Neural cell (in vitro differentiated cells): ENCODE data around the gene MIGA2. TPM values are rescaled to one million over a fixed set of nuclear protein-coding genes. Genes with fewer than 3 reads are reported as not detected.

Experiments used
- H2AFZ ChIP-seq: fragments of 200-600, 300-800 bp; sonication (generic), shearing (Covaris generic); 2 replicates; pipeline ENCODE4 v1.6.0; 2014; ENCODE audit warnings: low read depth, mild to moderate bottlenecking, antibody characterized with exemption, low read length, moderate library complexity
- H3F3A ChIP-seq: fragments of 200-600 bp; shearing (Covaris generic); 2 replicates; pipeline ENCODE4 v1.6.1; 2016; ENCODE audit warnings: mild to moderate bottlenecking, moderate library complexity, mixed read lengths, antibody characterized with exemption, low read length; ENCODE audit not compliant: insufficient read depth, poor library complexity, severe bottlenecking
- H3K27ac ChIP-seq: fragments of 200-600, 300-800 bp; sonication (generic), shearing (Covaris generic); 2 replicates; pipeline ENCODE4 v1.5.1; 2014; ENCODE audit warnings: mild to moderate bottlenecking, low read length, moderate library complexity
- H3K27me3 ChIP-seq: fragments of 300-800, 200-600 bp; sonication (generic), shearing (Covaris generic); 2 replicates; pipeline ENCODE4 v1.6.0; 2014; ENCODE audit warnings: mild to moderate bottlenecking, low read depth, low read length, moderate library complexity; ENCODE audit not compliant: insufficient read depth
- H3K36me3 ChIP-seq: fragments of 300-800, 200-600 bp; sonication (generic), shearing (Covaris generic); 2 replicates; pipeline ENCODE4 v1.5.1; 2014; ENCODE audit warnings: mild to moderate bottlenecking, antibody characterized with exemption, low read length, moderate library complexity; ENCODE audit not compliant: insufficient read depth
- H3K4me2 ChIP-seq: fragments of 300-800, 200-600 bp; sonication (generic), shearing (Covaris generic); 2 replicates; pipeline ENCODE4 v1.6.0; 2014; ENCODE audit warnings: mild to moderate bottlenecking, low read length
- H3K4me3 ChIP-seq: fragments of 300-800, 200-600 bp; sonication (generic), shearing (Covaris generic); 2 replicates; pipeline ENCODE4 v1.5.1; 2014; ENCODE audit warnings: mild to moderate bottlenecking, low read length, moderate library complexity
- H3K79me2 ChIP-seq: fragments of 200-600 bp; shearing (Covaris generic); replicated peaks from 2 replicates; pipeline ENCODE4 v1.6.0; 2014; ENCODE audit warnings: mild to moderate bottlenecking, low read length, moderate library complexity; ENCODE audit not compliant: insufficient read depth
- H3K9ac ChIP-seq: fragments of 300-800, 200-600 bp; sonication (generic), shearing (Covaris generic); 2 replicates; pipeline ENCODE4 v1.6.1; 2016; ENCODE audit warnings: mild to moderate bottlenecking, low read length, mixed read lengths
- H3K9me2 ChIP-seq: fragments of 200-600 bp; shearing (Covaris generic); 2 replicates; pipeline ENCODE4 v1.6.1; 2016; ENCODE audit warnings: mild to moderate bottlenecking, low read length, mixed read lengths; ENCODE audit not compliant: insufficient read depth
- H3K9me3 ChIP-seq: fragments of 200-600, 300-800 bp; sonication (generic), shearing (Covaris generic); 2 replicates; pipeline ENCODE4 v1.6.1; 2016; ENCODE audit warnings: mild to moderate bottlenecking, mixed run types, low read length, moderate library complexity, mixed read lengths
- H4K20me1 ChIP-seq: fragments of 200-600 bp; shearing (Covaris generic); 2 replicates; pipeline ENCODE4 v1.6.1; 2016; ENCODE audit warnings: mild to moderate bottlenecking, mixed run types; ENCODE audit not compliant: insufficient read depth
- EP300 ChIP-seq: fragments of 450-650 bp; conservative IDR thresholded peaks from 2 replicates; pipeline ENCODE4 v1.6.1; 2014; ENCODE audit warnings: antibody characterized with exemption, mild to moderate bottlenecking, moderate library complexity; ENCODE audit not compliant: poor library complexity, severe bottlenecking
- EZH2 ChIP-seq: fragments of 200-600, 300-800 bp; shearing (Covaris generic), sonication (generic); IDR thresholded peaks from 2 replicates; pipeline ENCODE4 v1.6.1; 2014; ENCODE audit warnings: antibody characterized with exemption, low read length, borderline replicate concordance, mild to moderate bottlenecking; ENCODE audit not compliant: insufficient read depth, poor library complexity, severe bottlenecking
- MXI1 ChIP-seq: fragments of 450-650 bp; conservative IDR thresholded peaks from 2 replicates; pipeline ENCODE4 v1.6.1; 2014; ENCODE audit warnings: antibody characterized with exemption, mild to moderate bottlenecking; ENCODE audit not compliant: poor library complexity, severe bottlenecking
- POLR2AphosphoS5 ChIP-seq: IDR thresholded peaks from 2 replicates; pipeline ENCODE4 v1.6.1; 2012
- RAD21 ChIP-seq: fragments of 450-650 bp; conservative IDR thresholded peaks from 2 replicates; pipeline ENCODE4 v1.6.1; 2014; ENCODE audit warnings: antibody characterized with exemption, mild to moderate bottlenecking, moderate library complexity
- SMC3 ChIP-seq: fragments of 450-650 bp; conservative IDR thresholded peaks from 2 replicates; pipeline ENCODE4 v1.6.1; 2014; ENCODE audit warnings: antibody characterized with exemption, mild to moderate bottlenecking, moderate library complexity; ENCODE audit not compliant: poor library complexity
- TAF1 ChIP-seq: IDR thresholded peaks from 2 replicates; pipeline ENCODE4 v1.6.1; 2012; ENCODE audit warnings: low read depth
- polyA plus RNA-seq: library from polyadenylated mRNA; depleted of rRNA; stranded (reverse); fragments of >200 nt; gene quantifications from 2 replicates; pipeline ENCODE4 v1.2.3, GENCODE V29; 2014
- TF ChIP-seq, protein P1 (sequence below): fragments of 450-650 bp; IDR thresholded peaks from 2 replicates; pipeline ENCODE4 v1.5.1; 2014; ENCODE audit warnings: antibody characterized with exemption, mild to moderate bottlenecking, moderate library complexity; ENCODE audit not compliant: poor library complexity, severe bottlenecking
- TF ChIP-seq, protein P2 (sequence below): IDR thresholded peaks from 2 replicates; pipeline ENCODE4 v1.6.1; 2012; ENCODE audit warnings: borderline replicate concordance

MIGA2 gene
- polyA plus RNA-seq, 1 donor from 2014 or later = 42.4 TPM

DNA sequence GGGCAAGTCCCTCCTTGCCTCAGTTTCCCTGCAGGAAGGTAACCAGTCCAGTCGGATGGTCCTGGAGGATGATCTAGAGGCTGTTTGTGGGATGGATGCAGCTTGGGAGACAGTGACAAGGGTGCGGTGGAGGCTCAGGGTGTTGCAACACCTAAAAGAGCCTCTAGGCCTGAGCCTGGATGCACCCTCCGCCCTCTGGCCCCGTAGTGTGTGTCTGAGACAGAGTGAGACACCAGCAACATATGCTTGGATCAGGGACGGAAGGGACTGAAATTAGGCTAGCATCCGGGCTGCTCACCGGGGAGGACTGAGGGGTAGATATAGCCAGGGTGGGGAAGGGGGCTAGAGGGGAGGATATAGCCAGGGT lies 73.1 kb downstream of the MIGA2 start:
- Histone ChIP-seq H3K4me3 (peak overlapping the region; percentile 96), H3F3A (no peaks in the 10 kb centered on the region), H3K27ac (no peak overlapping the region), H3K9ac (no peak overlapping the region), H4K20me1 (no peaks in the 10 kb centered on the region), H3K4me2 (no peak overlapping the region), H3K36me3 (no peaks in the 10 kb centered on the region), H3K9me2 (no peaks in the 10 kb centered on the region), H2AFZ (no peak overlapping the region), H3K27me3 (no peaks in the 10 kb centered on the region), H3K9me3 (no peaks in the 10 kb centered on the region), H3K79me2 (peaks cover 11% of the 10 kb centered on the region)
- no peak for TF ChIP-seq EZH2
- TF ChIP-seq MXI1 = no peak
- TF ChIP-seq POLR2AphosphoS5 = no peak
- TF ChIP-seq, protein P1, sequence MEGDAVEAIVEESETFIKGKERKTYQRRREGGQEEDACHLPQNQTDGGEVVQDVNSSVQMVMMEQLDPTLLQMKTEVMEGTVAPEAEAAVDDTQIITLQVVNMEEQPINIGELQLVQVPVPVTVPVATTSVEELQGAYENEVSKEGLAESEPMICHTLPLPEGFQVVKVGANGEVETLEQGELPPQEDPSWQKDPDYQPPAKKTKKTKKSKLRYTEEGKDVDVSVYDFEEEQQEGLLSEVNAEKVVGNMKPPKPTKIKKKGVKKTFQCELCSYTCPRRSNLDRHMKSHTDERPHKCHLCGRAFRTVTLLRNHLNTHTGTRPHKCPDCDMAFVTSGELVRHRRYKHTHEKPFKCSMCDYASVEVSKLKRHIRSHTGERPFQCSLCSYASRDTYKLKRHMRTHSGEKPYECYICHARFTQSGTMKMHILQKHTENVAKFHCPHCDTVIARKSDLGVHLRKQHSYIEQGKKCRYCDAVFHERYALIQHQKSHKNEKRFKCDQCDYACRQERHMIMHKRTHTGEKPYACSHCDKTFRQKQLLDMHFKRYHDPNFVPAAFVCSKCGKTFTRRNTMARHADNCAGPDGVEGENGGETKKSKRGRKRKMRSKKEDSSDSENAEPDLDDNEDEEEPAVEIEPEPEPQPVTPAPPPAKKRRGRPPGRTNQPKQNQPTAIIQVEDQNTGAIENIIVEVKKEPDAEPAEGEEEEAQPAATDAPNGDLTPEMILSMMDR = no peak
- no peak for TF ChIP-seq RAD21
- no peak for TF ChIP-seq TAF1
- TF ChIP-seq EP300 = no peak
- TF ChIP-seq, protein P2, sequence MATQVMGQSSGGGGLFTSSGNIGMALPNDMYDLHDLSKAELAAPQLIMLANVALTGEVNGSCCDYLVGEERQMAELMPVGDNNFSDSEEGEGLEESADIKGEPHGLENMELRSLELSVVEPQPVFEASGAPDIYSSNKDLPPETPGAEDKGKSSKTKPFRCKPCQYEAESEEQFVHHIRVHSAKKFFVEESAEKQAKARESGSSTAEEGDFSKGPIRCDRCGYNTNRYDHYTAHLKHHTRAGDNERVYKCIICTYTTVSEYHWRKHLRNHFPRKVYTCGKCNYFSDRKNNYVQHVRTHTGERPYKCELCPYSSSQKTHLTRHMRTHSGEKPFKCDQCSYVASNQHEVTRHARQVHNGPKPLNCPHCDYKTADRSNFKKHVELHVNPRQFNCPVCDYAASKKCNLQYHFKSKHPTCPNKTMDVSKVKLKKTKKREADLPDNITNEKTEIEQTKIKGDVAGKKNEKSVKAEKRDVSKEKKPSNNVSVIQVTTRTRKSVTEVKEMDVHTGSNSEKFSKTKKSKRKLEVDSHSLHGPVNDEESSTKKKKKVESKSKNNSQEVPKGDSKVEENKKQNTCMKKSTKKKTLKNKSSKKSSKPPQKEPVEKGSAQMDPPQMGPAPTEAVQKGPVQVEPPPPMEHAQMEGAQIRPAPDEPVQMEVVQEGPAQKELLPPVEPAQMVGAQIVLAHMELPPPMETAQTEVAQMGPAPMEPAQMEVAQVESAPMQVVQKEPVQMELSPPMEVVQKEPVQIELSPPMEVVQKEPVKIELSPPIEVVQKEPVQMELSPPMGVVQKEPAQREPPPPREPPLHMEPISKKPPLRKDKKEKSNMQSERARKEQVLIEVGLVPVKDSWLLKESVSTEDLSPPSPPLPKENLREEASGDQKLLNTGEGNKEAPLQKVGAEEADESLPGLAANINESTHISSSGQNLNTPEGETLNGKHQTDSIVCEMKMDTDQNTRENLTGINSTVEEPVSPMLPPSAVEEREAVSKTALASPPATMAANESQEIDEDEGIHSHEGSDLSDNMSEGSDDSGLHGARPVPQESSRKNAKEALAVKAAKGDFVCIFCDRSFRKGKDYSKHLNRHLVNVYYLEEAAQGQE = no peak
- no peak for TF ChIP-seq SMC3

DNA sequence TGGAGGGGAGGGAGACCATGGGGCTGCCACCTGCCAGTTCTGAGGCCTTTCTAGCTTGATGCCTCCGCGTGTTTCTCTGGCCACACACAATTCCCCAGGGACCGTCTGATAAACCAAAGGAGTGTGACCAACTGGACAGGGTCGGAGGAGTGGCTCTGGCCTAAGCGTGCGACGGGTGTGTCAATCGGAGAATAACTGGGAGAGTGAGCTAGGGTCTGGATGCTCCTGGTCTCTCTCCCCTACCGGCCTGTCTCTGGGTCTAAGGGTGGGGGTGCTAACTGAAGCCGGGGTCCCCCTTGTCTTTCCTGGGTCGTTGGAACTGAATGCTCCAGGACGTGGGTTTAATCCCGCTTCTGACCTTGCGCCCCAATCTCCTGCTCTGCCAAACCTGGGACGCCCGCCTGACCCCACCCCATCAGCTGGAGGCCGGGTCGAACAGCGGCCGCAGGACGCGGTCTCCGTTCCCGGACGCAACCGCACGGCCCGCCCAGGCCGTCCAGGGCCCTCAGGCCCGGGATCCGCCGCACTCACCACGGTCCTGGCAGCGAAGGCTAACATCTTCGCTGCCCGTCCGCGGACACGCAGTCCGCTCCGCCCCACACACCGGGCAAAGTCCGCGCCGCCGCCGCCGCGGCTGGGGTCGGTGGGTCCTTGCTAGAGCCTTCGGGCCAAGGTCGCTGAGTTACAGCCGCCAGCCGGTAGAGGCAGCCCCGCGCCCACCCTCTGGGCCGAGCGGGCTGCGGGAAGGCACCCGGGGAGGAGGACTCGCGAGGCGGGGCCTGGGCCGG lies 73.7 kb downstream of the MIGA2 start:
- no peaks in the 10 kb centered on the region for H4K20me1 ChIP-seq
- H3K4me3 ChIP-seq = peak overlapping the region; percentile 96
- no peaks in the 10 kb centered on the region for H3K9me2 ChIP-seq
- H3K36me3 ChIP-seq = no peaks in the 10 kb centered on the region
- peak overlapping the region; percentile 30 for H3K4me2 ChIP-seq
- no peak for TF ChIP-seq EZH2
- no peak for TF ChIP-seq POLR2AphosphoS5
- TF ChIP-seq, protein P1 = peak; percentile 48
- peak; percentile 35 for TF ChIP-seq TAF1
- no peak for TF ChIP-seq MXI1
- no peak for TF ChIP-seq SMC3
- no peak for TF ChIP-seq RAD21
- TF ChIP-seq, protein P2 = no peak
- TF ChIP-seq EP300 = no peak
- H3F3A ChIP-seq = no peaks in the 10 kb centered on the region
- no peaks in the 10 kb centered on the region for H3K9me3 ChIP-seq
- H3K27me3 ChIP-seq = no peaks in the 10 kb centered on the region
- no peak overlapping the region for H3K27ac ChIP-seq
- peaks cover 11% of the 10 kb centered on the region for H3K79me2 ChIP-seq
- peak overlapping the region; percentile 65 for H2AFZ ChIP-seq
- peak overlapping the region; percentile 72 for H3K9ac ChIP-seq
